HG03432 (cell line): ENCODE results near the gene SRSF1.
A peak's percentile ranks its signal among the peaks of the same experiment; 100 is the strongest.
"Not testable (repeated sequence)": the region's sequence is repeated elsewhere in the genome, so short reads cannot be mapped to it uniquely, and the experiment has no call there.

ENCODE experiments used
- ATAC-seq: cut with Tn5 transposase; IDR thresholded peaks from one replicate; pipeline ENCODE4 v1.9.1; 2021; ENCODE audit warnings: mild to moderate bottlenecking, moderate library complexity; ENCODE audit not compliant: unreplicated experiment

SRSF1 gene

GRCh38 chr17:58006924-58007780 lies at the start of gene SRSF1:
SRSF1 (minus strand) TSS chr17:58007246; CDS start chr17:58007137, 109 bp downstream.
- peak; percentile 91 for ATAC-seq

- ATAC-seq = no peak
Observed at GRCh38 chr17:58056476-58056875, 49.4 kb upstream of the SRSF1 start.

- no peak for ATAC-seq
Observed at GRCh38 chr17:58054641-58055040, 47.6 kb upstream of the SRSF1 start.

- no peak for ATAC-seq
Observed at GRCh38 chr17:58052945-58053715, 46.1 kb upstream of the SRSF1 start.

GRCh38 chr17:58052407-58052806 lies 45.4 kb upstream of the SRSF1 start:
- ATAC-seq = no peak

GRCh38 chr17:58051468-58051867 lies 44.4 kb upstream of the SRSF1 start:
- ATAC-seq = no peak

GRCh38 chr17:58050966-58051365 lies 43.9 kb upstream of the SRSF1 start:
- ATAC-seq = no peak

GRCh38 chr17:58049533-58049932 lies 42.5 kb upstream of the SRSF1 start:
- no peak for ATAC-seq

- no peak for ATAC-seq
Observed at GRCh38 chr17:58047376-58048150, 40.5 kb upstream of the SRSF1 start.

GRCh38 chr17:58046239-58047094 lies 39.4 kb upstream of the SRSF1 start:
- no peak for ATAC-seq

- not testable (repeated sequence) for ATAC-seq
Observed at GRCh38 chr17:58044256-58044655, 37.2 kb upstream of the SRSF1 start.

- ATAC-seq = no peak
Observed at GRCh38 chr17:58043221-58044181, 36.5 kb upstream of the SRSF1 start.

GRCh38 chr17:58041161-58041560 lies 34.1 kb upstream of the SRSF1 start:
- no peak for ATAC-seq

- ATAC-seq = no peak
Observed at GRCh38 chr17:58040386-58040785, 33.3 kb upstream of the SRSF1 start.

GRCh38 chr17:58039975-58040374 lies 32.9 kb upstream of the SRSF1 start:
- ATAC-seq = no peak

- no peak for ATAC-seq
Observed at GRCh38 chr17:58032691-58033415, 25.8 kb upstream of the SRSF1 start.

- ATAC-seq = no peak
Observed at GRCh38 chr17:58028578-58028977, 21.5 kb upstream of the SRSF1 start.

GRCh38 chr17:58020401-58020800 lies 13.4 kb upstream of the SRSF1 start:
- no peak for ATAC-seq

- ATAC-seq = no peak
Observed at GRCh38 chr17:58019521-58019920, 12.5 kb upstream of the SRSF1 start.
